Neural cell (in vitro differentiated cells): ENCODE results near the gene MRPL37. TPM values are rescaled to one million over a fixed set of nuclear protein-coding genes. Genes with fewer than 3 reads are reported as not detected.

Source experiments
- H2AFZ ChIP-seq: fragments of 200-600, 300-800 bp; sonication (generic), shearing (Covaris generic); 2 replicates; pipeline ENCODE4 v1.6.0; 2014; ENCODE audit warnings: low read depth, mild to moderate bottlenecking, antibody characterized with exemption, low read length, moderate library complexity
- H3F3A ChIP-seq: fragments of 200-600 bp; shearing (Covaris generic); 2 replicates; pipeline ENCODE4 v1.6.1; 2016; ENCODE audit warnings: mild to moderate bottlenecking, moderate library complexity, mixed read lengths, antibody characterized with exemption, low read length; ENCODE audit not compliant: insufficient read depth, poor library complexity, severe bottlenecking
- H3K27ac ChIP-seq: fragments of 200-600, 300-800 bp; sonication (generic), shearing (Covaris generic); 2 replicates; pipeline ENCODE4 v1.5.1; 2014; ENCODE audit warnings: mild to moderate bottlenecking, low read length, moderate library complexity
- H3K27me3 ChIP-seq: fragments of 300-800, 200-600 bp; sonication (generic), shearing (Covaris generic); 2 replicates; pipeline ENCODE4 v1.6.0; 2014; ENCODE audit warnings: mild to moderate bottlenecking, low read depth, low read length, moderate library complexity; ENCODE audit not compliant: insufficient read depth
- H3K36me3 ChIP-seq: fragments of 300-800, 200-600 bp; sonication (generic), shearing (Covaris generic); 2 replicates; pipeline ENCODE4 v1.5.1; 2014; ENCODE audit warnings: mild to moderate bottlenecking, antibody characterized with exemption, low read length, moderate library complexity; ENCODE audit not compliant: insufficient read depth
- H3K4me2 ChIP-seq: fragments of 300-800, 200-600 bp; sonication (generic), shearing (Covaris generic); 2 replicates; pipeline ENCODE4 v1.6.0; 2014; ENCODE audit warnings: mild to moderate bottlenecking, low read length
- H3K4me3 ChIP-seq: fragments of 300-800, 200-600 bp; sonication (generic), shearing (Covaris generic); 2 replicates; pipeline ENCODE4 v1.5.1; 2014; ENCODE audit warnings: mild to moderate bottlenecking, low read length, moderate library complexity
- H3K79me2 ChIP-seq: fragments of 200-600 bp; shearing (Covaris generic); replicated peaks from 2 replicates; pipeline ENCODE4 v1.6.0; 2014; ENCODE audit warnings: mild to moderate bottlenecking, low read length, moderate library complexity; ENCODE audit not compliant: insufficient read depth
- H3K9ac ChIP-seq: fragments of 300-800, 200-600 bp; sonication (generic), shearing (Covaris generic); 2 replicates; pipeline ENCODE4 v1.6.1; 2016; ENCODE audit warnings: mild to moderate bottlenecking, low read length, mixed read lengths
- H3K9me2 ChIP-seq: fragments of 200-600 bp; shearing (Covaris generic); 2 replicates; pipeline ENCODE4 v1.6.1; 2016; ENCODE audit warnings: mild to moderate bottlenecking, low read length, mixed read lengths; ENCODE audit not compliant: insufficient read depth
- H3K9me3 ChIP-seq: fragments of 200-600, 300-800 bp; sonication (generic), shearing (Covaris generic); 2 replicates; pipeline ENCODE4 v1.6.1; 2016; ENCODE audit warnings: mild to moderate bottlenecking, mixed run types, low read length, moderate library complexity, mixed read lengths
- H4K20me1 ChIP-seq: fragments of 200-600 bp; shearing (Covaris generic); 2 replicates; pipeline ENCODE4 v1.6.1; 2016; ENCODE audit warnings: mild to moderate bottlenecking, mixed run types; ENCODE audit not compliant: insufficient read depth
- CTCF ChIP-seq: fragments of 450-650 bp; IDR thresholded peaks from 2 replicates; pipeline ENCODE4 v1.5.1; 2014; ENCODE audit warnings: antibody characterized with exemption, mild to moderate bottlenecking, moderate library complexity; ENCODE audit not compliant: poor library complexity, severe bottlenecking
- EP300 ChIP-seq: fragments of 450-650 bp; conservative IDR thresholded peaks from 2 replicates; pipeline ENCODE4 v1.6.1; 2014; ENCODE audit warnings: antibody characterized with exemption, mild to moderate bottlenecking, moderate library complexity; ENCODE audit not compliant: poor library complexity, severe bottlenecking
- EZH2 ChIP-seq: fragments of 200-600, 300-800 bp; shearing (Covaris generic), sonication (generic); IDR thresholded peaks from 2 replicates; pipeline ENCODE4 v1.6.1; 2014; ENCODE audit warnings: antibody characterized with exemption, low read length, borderline replicate concordance, mild to moderate bottlenecking; ENCODE audit not compliant: insufficient read depth, poor library complexity, severe bottlenecking
- MXI1 ChIP-seq: fragments of 450-650 bp; conservative IDR thresholded peaks from 2 replicates; pipeline ENCODE4 v1.6.1; 2014; ENCODE audit warnings: antibody characterized with exemption, mild to moderate bottlenecking; ENCODE audit not compliant: poor library complexity, severe bottlenecking
- POLR2AphosphoS5 ChIP-seq: IDR thresholded peaks from 2 replicates; pipeline ENCODE4 v1.6.1; 2012
- RAD21 ChIP-seq: fragments of 450-650 bp; conservative IDR thresholded peaks from 2 replicates; pipeline ENCODE4 v1.6.1; 2014; ENCODE audit warnings: antibody characterized with exemption, mild to moderate bottlenecking, moderate library complexity
- SMC3 ChIP-seq: fragments of 450-650 bp; conservative IDR thresholded peaks from 2 replicates; pipeline ENCODE4 v1.6.1; 2014; ENCODE audit warnings: antibody characterized with exemption, mild to moderate bottlenecking, moderate library complexity; ENCODE audit not compliant: poor library complexity
- TAF1 ChIP-seq: IDR thresholded peaks from 2 replicates; pipeline ENCODE4 v1.6.1; 2012; ENCODE audit warnings: low read depth
- polyA plus RNA-seq: library from polyadenylated mRNA; depleted of rRNA; stranded (reverse); fragments of >200 nt; gene quantifications from 2 replicates; pipeline ENCODE4 v1.2.3, GENCODE V29; 2014
- TF ChIP-seq, protein P1 (sequence below): IDR thresholded peaks from 2 replicates; pipeline ENCODE4 v1.6.1; 2012; ENCODE audit warnings: borderline replicate concordance

The MRPL37 gene
- polyA plus RNA-seq, 1 donor from 2014 or later = 24.3 TPM

DNA sequence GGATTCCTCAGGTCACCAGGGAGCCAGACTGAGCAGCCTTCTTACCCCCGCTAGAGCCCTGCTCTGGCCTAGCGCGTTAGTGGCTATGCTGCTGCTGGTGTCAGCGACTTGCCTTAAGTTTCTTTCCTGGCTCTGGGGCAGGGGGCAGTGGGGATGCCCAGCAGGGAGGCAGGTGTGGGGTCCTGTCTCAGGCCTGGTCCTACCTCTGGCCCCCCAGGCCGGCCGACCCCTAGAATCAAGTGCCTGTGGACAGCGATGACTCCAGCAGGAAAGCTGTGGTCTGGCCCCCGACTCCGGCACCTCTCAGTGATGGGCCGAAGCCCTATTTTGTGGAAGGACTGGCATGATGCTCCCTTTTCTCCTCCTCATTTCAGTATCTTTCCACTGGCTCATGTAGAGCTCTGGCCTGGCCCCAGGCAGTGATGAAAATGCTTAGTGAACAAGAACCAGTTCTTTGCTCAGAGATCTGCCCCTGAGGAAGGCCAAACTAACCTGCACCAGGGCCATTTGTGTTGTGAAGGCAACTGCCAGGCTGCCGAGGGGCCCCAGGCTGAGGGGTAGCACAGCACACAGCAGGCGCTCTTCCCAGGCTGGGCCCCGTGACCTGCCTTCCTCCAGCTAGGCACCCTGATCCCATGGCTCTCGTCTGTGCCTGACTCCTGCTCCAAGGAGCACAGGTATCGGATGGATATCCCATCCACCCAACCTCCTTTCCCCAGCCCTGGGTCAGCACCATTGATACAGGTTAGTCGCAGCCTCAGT, 23.7 kb downstream of the MRPL37 start:
- Histone ChIP-seq H3K79me2 (no peaks in the 10 kb centered on the region), H3K36me3 (no peaks in the 10 kb centered on the region), H3K4me2 (no peak overlapping the region), H2AFZ (no peak overlapping the region), H3K4me3 (no peak overlapping the region), H3K27me3 (no peaks in the 10 kb centered on the region), H3K9ac (no peak overlapping the region), H3F3A (no peaks in the 10 kb centered on the region), H3K9me2 (no peaks in the 10 kb centered on the region), H3K9me3 (no peaks in the 10 kb centered on the region), H3K27ac (no peak overlapping the region), H4K20me1 (no peaks in the 10 kb centered on the region)
- no peak for TF ChIP-seq CTCF
- no peak for TF ChIP-seq MXI1
- no peak for TF ChIP-seq EP300
- TF ChIP-seq RAD21 = no peak
- TF ChIP-seq TAF1 = no peak
- no peak for TF ChIP-seq EZH2
- TF ChIP-seq POLR2AphosphoS5 = no peak
- no peak for TF ChIP-seq SMC3
- TF ChIP-seq, protein P1, sequence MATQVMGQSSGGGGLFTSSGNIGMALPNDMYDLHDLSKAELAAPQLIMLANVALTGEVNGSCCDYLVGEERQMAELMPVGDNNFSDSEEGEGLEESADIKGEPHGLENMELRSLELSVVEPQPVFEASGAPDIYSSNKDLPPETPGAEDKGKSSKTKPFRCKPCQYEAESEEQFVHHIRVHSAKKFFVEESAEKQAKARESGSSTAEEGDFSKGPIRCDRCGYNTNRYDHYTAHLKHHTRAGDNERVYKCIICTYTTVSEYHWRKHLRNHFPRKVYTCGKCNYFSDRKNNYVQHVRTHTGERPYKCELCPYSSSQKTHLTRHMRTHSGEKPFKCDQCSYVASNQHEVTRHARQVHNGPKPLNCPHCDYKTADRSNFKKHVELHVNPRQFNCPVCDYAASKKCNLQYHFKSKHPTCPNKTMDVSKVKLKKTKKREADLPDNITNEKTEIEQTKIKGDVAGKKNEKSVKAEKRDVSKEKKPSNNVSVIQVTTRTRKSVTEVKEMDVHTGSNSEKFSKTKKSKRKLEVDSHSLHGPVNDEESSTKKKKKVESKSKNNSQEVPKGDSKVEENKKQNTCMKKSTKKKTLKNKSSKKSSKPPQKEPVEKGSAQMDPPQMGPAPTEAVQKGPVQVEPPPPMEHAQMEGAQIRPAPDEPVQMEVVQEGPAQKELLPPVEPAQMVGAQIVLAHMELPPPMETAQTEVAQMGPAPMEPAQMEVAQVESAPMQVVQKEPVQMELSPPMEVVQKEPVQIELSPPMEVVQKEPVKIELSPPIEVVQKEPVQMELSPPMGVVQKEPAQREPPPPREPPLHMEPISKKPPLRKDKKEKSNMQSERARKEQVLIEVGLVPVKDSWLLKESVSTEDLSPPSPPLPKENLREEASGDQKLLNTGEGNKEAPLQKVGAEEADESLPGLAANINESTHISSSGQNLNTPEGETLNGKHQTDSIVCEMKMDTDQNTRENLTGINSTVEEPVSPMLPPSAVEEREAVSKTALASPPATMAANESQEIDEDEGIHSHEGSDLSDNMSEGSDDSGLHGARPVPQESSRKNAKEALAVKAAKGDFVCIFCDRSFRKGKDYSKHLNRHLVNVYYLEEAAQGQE = no peak

DNA sequence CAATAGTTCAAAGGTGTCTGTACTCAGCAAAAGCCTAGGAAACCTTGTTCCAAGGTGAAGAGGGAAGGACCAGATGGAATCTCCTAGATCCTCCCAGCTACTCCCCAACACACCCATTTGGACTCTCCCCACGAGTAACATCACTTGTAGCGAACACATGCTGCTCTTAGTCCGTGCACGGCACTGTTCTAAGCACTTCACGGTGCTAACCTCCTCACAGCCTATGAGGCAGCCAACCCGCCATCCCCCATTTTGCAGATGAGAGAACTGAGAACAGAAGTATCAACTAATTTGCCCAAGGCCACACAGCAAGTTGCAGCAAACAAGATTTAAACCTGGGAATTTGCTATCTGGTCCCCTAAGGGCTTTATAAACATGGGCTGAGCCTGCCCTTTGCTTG, 24.3 kb downstream of the MRPL37 start:
- no peaks in the 10 kb centered on the region for H3K36me3 ChIP-seq

More for the DNA sequence above, 24.3 kb downstream of the MRPL37 start:
- H3K27ac ChIP-seq = no peak overlapping the region
- no peak overlapping the region for H3K4me3 ChIP-seq
- H3K4me2 ChIP-seq = no peak overlapping the region
- H3K27me3 ChIP-seq = no peaks in the 10 kb centered on the region
- no peaks in the 10 kb centered on the region for H3K9me3 ChIP-seq
- H3K9ac ChIP-seq = no peak overlapping the region
- no peaks in the 10 kb centered on the region for H3K79me2 ChIP-seq
- no peaks in the 10 kb centered on the region for H3F3A ChIP-seq
- H2AFZ ChIP-seq = no peak overlapping the region
- TF ChIP-seq POLR2AphosphoS5 (no peak), EP300 (no peak)
- TF ChIP-seq, protein P1 = no peak
- no peaks in the 10 kb centered on the region for H4K20me1 ChIP-seq
- no peaks in the 10 kb centered on the region for H3K9me2 ChIP-seq
